Mononuclear cell (primary cell): ENCODE measurements around the gene RBBP6. TPM values are rescaled to one million over a fixed set of nuclear protein-coding genes. Genes with fewer than 3 reads are reported as not detected.
"Not testable (repeated sequence)": the region's sequence is repeated elsewhere in the genome, so short reads cannot be mapped to it uniquely, and the experiment has no call there.

Experiments used
- H3K27me3 ChIP-seq: 2 replicates; pipeline ENCODE4 v1.6.0; 2011; ENCODE audit warnings: low read length, control low read depth; ENCODE audit not compliant: insufficient read depth
- H3K4me1 ChIP-seq: 2 replicates; pipeline ENCODE4 v1.5.1; 2011; ENCODE audit warnings: mild to moderate bottlenecking, low read length, control low read depth; ENCODE audit not compliant: insufficient read depth
- H3K4me3 ChIP-seq: 2 replicates; pipeline ENCODE4 v1.5.1; 2011; ENCODE audit warnings: mild to moderate bottlenecking, low read length, moderate library complexity
- H3K9me3 ChIP-seq: 2 replicates; pipeline ENCODE4 v1.5.1; 2011; ENCODE audit warnings: low read depth, mild to moderate bottlenecking, control low read depth, low read length
- total RNA-seq: library from RNA; depleted of rRNA; stranded (reverse); fragments of >200 nt; gene quantifications from one replicate; pipeline ENCODE4 v1.2.3, GENCODE V29; 2012

RBBP6 gene
- total RNA-seq, 1 donor = 166 TPM

- H3K4me3 ChIP-seq = no peak overlapping the region
- H3K9me3 ChIP-seq = no peaks in the 10 kb centered on the region
- no peaks in the 10 kb centered on the region for H3K27me3 ChIP-seq
- no peaks in the 10 kb centered on the region for H3K4me1 ChIP-seq
Observed at GRCh38 chr16:24572069-24572468, 32.7 kb downstream of the RBBP6 start.

- no peaks in the 10 kb centered on the region for H3K27me3 ChIP-seq
- H3K4me1 ChIP-seq = no peaks in the 10 kb centered on the region
- no peak overlapping the region for H3K4me3 ChIP-seq
- no peaks in the 10 kb centered on the region for H3K9me3 ChIP-seq
Observed at GRCh38 chr16:24573141-24573540, 33.8 kb downstream of the RBBP6 start.

- not testable (repeated sequence) for H3K9me3 ChIP-seq, H3K27me3 ChIP-seq, H3K4me1 ChIP-seq, H3K4me3 ChIP-seq
Observed at GRCh38 chr16:24574515-24575485, 35.4 kb downstream of the RBBP6 start.

GRCh38 chr16:24575791-24576190, 36.4 kb downstream of the RBBP6 start:
- not testable (repeated sequence) for H3K27me3 ChIP-seq, H3K4me1 ChIP-seq, H3K4me3 ChIP-seq, H3K9me3 ChIP-seq

GRCh38 chr16:24577167-24577566, 37.8 kb downstream of the RBBP6 start:
- no peaks in the 10 kb centered on the region for H3K4me1 ChIP-seq
- no peak overlapping the region for H3K4me3 ChIP-seq
- H3K9me3 ChIP-seq = no peaks in the 10 kb centered on the region
- H3K27me3 ChIP-seq = no peaks in the 10 kb centered on the region

- no peaks in the 10 kb centered on the region for H3K9me3 ChIP-seq
- no peaks in the 10 kb centered on the region for H3K4me1 ChIP-seq
- H3K4me3 ChIP-seq = no peak overlapping the region
- H3K27me3 ChIP-seq = no peaks in the 10 kb centered on the region
Observed at GRCh38 chr16:24580665-24581064, 41.3 kb downstream of the RBBP6 start.

GRCh38 chr16:24583494-24583893, 44.1 kb downstream of the RBBP6 start:
- H3K9me3 ChIP-seq = no peaks in the 10 kb centered on the region
- no peaks in the 10 kb centered on the region for H3K4me1 ChIP-seq
- H3K27me3 ChIP-seq = no peaks in the 10 kb centered on the region
- H3K4me3 ChIP-seq = no peak overlapping the region

GRCh38 chr16:24589997-24590396, 50.6 kb downstream of the RBBP6 start:
- no peaks in the 10 kb centered on the region for H3K9me3 ChIP-seq
- no peaks in the 10 kb centered on the region for H3K4me1 ChIP-seq
- no peak overlapping the region for H3K4me3 ChIP-seq
- H3K27me3 ChIP-seq = no peaks in the 10 kb centered on the region

- Histone ChIP-seq H3K27me3 (peaks cover 3% of the 10 kb centered on the region), H3K9me3 (no peaks in the 10 kb centered on the region), H3K4me3 (no peak overlapping the region), H3K4me1 (no peaks in the 10 kb centered on the region)
Observed at GRCh38 chr16:24598777-24599437, 59.5 kb downstream of the RBBP6 start.

- H3K9me3 ChIP-seq = no peaks in the 10 kb centered on the region
- peaks cover 33% of the 10 kb centered on the region for H3K27me3 ChIP-seq
- H3K4me3 ChIP-seq = no peak overlapping the region
- no peaks in the 10 kb centered on the region for H3K4me1 ChIP-seq
Observed at GRCh38 chr16:24609417-24609739, 70.0 kb downstream of the RBBP6 start.

GRCh38 chr16:24609740-24610415, 70.5 kb downstream of the RBBP6 start:
- no peak overlapping the region for H3K4me3 ChIP-seq
- peaks cover 33% of the 10 kb centered on the region for H3K27me3 ChIP-seq
- H3K4me1 ChIP-seq = no peaks in the 10 kb centered on the region
- no peaks in the 10 kb centered on the region for H3K9me3 ChIP-seq

- peaks cover 33% of the 10 kb centered on the region for H3K27me3 ChIP-seq
- no peak overlapping the region for H3K4me3 ChIP-seq
- H3K9me3 ChIP-seq = no peaks in the 10 kb centered on the region
- no peaks in the 10 kb centered on the region for H3K4me1 ChIP-seq
Observed at GRCh38 chr16:24610416-24610755, 71.0 kb downstream of the RBBP6 start.

GRCh38 chr16:24611310-24611709, 71.9 kb downstream of the RBBP6 start:
- Histone ChIP-seq H3K4me3 (no peak overlapping the region), H3K27me3 (peaks cover 33% of the 10 kb centered on the region), H3K9me3 (no peaks in the 10 kb centered on the region), H3K4me1 (no peaks in the 10 kb centered on the region)

- Histone ChIP-seq H3K4me3 (no peak overlapping the region), H3K27me3 (peaks cover 31% of the 10 kb centered on the region), H3K9me3 (no peaks in the 10 kb centered on the region), H3K4me1 (no peaks in the 10 kb centered on the region)
Observed at GRCh38 chr16:24612656-24613055, 73.3 kb downstream of the RBBP6 start.

GRCh38 chr16:24613267-24613666, 73.9 kb downstream of the RBBP6 start:
- H3K9me3 ChIP-seq, H3K4me1 ChIP-seq, H3K4me3 ChIP-seq: not testable (repeated sequence)
- H3K27me3 ChIP-seq = peaks cover 28% of the 10 kb centered on the region
